Hematopoietic multipotent progenitor cell treated with erythropoietin and hydrocortisone succinate and interleukin-3 and kit ligand, for 15 days (in vitro differentiated cells): Measurements from ENCODE around the gene HSF2BP.
"Not testable (repeated sequence)": the region's sequence is repeated elsewhere in the genome, so short reads cannot be mapped to it uniquely, and the experiment has no call there.

Source experiments
- DNase-seq: peaks from one replicate; pipeline ENCODE4 v3.0.0-alpha.2; 2015; ENCODE audit warnings: low spot score

Gene HSF2BP

DNA sequence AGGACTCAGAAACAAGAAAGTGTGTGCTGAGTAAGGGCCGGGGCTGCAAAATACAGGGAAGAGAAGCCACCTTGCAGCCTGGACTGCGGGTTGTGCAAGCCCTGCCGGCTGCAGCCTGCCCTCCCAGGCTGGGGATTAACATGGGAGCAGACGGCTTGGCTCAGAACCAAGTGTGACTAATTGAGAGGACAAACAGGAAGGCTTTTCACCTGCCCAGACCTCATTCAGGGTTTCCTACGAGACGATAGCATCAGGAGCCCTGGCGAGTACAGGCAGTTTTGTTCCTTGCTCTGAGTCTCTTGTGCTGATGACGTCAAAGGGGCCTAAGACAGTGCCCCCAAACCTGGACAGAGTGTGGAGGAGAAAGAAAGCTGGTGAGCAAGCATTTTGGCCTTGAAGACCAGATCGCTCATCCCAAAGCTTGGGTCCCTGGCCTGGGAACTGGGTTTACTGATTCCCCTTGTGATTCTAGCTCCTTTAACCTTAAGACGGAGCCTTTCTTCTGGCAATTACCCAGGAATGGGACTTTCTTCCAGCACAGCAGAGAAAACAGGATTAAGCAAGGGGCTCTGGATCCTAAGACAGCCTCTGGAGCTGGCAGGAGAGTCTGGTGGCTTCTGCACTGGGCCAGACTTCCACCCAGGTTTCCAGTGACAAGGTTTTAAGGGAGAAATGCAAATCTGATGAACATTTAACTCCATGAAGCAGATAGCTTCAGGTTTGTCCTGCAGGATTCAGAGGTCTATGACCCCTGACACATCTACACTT is 142.2 kb downstream of the HSF2BP start:
- DNase-seq, result not testable (repeated sequence)

DNA sequence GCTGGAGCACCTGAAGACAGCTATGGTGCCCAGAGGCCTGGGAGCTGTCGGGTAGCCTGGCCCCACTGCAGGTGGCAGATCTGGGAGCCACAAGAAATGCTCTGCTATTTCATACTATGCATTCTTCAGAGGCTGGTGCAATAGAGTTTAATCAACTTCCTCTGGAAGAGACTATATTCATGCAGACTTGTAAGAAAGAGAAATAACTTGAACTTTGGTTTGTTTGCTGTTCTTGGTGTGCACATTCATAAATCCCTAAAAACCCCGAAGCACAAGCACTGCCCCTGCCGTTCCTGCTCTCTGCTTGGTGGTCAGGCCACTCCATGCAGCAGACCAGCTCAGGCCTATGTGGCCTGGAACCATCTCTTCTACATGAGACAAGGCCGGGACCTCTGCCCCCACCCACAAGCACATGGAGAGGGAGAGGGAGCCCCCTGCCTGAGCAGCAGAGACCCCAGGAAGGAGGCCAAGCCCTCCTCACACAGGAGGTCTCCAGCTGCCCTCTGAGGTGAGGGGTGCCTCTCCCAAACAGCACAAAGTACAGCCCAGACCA is 142.9 kb downstream of the HSF2BP start:
- not testable (repeated sequence) for DNase-seq

DNA sequence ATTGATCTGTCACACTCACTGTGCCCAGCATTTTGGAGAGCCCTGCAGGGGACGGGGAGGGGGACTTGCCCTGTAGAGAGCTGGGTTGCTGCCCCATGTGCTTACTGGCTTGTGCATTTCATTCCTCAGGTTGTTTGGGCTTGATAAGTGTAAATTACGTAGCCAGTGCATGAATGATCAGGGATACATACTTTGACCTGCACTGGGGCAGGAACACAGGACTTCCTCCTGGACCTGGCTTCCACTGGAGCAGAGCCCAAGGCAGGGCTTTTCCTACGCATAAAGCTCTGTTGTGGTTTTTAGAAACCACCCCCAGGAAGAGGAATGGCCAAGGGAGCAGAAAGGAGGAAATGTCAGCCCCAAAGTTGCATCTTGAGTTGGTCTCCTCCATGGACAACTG is 144.5 kb downstream of the HSF2BP start:
- DNase-seq, result not testable (repeated sequence)

DNA sequence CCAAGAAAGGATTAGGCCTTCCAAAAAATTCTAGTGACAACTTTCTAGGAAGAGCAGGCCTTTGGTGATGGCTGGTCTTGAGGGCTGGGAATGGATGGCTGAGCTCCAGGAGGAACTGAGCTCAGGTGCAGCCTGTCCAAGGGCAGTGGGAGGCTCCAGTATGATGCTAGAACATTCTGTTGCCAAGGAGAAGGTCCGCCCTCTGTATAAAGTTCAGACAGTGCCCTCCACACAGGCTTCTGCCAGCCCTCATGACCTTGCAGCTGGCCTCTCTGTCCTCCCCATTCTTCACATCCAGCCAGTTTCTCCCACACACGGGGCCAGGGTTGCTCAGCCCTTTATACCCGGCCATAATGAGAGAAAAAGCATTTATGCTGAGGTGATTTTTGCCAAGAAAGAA is 146.3 kb downstream of the HSF2BP start:
- not testable (repeated sequence) for DNase-seq

DNA sequence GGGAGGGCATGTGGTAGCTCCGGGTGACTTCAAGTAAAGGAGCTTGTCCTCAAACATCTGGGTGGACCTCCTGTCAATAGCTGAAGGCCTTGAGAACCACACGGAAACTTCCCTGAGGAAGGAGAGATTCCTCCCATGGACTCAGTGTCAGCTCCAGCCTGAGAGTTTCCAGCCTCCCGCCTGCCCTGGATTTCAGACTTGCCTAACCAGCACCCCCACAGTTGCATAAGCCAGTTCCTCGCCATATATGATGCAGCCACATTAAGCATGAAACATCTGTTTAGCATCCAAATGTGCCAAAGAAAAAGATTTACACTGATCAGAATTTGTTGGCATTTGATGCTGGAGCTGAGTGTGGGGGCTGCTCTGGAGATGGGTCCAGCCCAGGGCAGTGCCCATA is 148.1 kb downstream of the HSF2BP start:
- DNase-seq, result not testable (repeated sequence)

DNA sequence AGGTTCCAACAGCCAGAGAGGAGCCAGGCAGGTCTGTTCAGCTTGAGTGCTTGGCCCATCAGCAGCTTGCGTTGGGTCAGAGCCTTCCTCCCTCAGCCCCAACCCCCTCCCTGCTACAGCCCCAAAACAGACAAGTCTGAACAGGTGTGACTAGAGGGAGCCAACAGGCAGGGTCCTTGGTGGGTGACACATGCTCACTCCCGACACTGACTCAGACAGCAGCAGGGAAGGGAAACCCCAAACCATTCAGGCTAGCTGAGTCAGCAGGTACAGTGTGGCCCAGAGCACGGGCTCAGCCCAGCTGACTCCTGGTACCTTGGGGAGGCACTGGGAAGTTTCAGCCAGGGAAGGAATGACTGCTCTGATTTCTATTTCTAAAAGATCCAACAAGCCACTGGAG is 148.6 kb downstream of the HSF2BP start:
- not testable (repeated sequence) for DNase-seq

DNA sequence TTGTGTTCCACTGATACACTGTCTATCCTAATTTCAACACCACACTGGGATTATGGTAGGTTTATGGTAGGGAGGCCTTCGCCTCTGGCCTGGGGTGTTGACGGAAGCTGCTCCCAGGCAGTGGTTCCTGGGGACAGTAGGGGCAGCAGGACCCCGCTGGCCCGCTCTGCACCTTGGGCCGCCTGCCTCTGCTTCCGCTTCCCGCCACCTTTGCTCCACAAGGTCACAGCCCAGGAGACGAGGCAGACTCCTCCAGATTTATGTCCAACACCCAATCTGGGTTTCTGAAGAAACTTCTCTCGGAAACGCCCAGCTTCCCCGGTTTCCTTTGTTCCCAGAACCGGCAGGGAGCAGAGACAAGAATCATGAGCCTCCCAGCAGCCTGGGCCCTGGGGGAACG is 155.4 kb downstream of the HSF2BP start:
- not testable (repeated sequence) for DNase-seq

DNA sequence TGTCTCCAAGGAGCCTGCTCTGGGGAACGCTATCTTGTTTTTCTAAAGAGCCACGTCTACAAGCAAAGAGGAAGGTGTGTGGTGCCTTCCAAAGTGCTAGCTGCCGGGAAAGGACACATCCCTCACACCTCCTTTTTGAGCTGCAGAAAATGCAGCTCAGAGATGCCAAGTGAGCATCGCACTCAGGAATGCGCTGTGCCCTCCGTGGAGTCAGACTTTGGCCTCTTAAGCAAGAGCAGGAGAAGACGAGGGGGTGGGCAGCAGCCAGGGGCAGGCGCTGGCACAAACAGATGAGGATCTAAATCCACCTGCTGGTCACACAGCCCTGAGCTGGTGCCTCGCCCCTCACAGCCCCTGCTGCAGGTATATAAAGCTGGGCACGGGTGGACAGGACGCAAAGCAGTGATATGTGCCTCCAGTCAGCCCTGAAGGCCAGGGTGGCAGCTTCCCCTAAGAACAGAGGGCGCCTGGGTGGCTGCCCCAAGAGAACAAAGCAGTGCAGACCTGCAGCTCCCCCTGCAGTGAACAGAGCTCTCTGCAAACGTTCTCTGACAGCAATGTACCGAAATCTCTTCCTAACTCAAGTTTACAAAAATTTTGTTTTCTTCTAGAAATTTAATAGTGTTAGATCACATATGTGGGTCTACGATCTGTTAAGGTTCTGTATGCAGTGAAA is 156.1 kb downstream of the HSF2BP start:
- not testable (repeated sequence) for DNase-seq

DNA sequence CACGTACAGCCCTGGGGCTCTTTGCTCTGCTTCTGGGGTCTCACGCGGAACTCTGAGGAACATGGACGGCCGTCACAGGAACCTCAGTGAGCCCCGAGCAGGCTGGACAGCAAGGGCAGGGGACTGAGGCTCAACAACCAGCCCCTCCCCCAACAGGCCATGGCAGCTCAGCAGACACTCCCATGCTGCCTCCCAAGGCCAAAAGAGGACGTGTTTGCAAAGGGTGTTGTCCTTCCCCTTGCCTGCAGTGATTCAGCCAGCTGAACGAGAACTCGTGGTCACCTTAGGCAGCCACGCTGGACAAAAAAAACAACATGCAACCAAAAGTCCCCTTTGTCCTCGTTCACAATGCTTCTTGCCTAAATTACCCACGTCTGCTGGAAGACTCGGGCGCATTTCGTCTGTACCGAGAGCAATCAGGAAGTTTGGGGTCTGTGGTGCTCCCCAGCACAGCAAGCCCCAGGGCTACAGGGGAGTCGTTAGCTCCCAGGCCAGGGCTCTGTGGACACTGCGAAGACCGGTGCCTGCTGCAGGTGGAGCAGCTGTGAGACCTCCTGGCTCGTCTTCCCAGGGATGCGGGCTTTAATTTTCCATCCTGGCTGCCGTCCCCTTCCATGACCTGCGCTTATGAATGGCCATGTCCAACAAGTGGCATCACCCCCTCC is 156.7 kb downstream of the HSF2BP start:
- DNase-seq, result not testable (repeated sequence)

DNA sequence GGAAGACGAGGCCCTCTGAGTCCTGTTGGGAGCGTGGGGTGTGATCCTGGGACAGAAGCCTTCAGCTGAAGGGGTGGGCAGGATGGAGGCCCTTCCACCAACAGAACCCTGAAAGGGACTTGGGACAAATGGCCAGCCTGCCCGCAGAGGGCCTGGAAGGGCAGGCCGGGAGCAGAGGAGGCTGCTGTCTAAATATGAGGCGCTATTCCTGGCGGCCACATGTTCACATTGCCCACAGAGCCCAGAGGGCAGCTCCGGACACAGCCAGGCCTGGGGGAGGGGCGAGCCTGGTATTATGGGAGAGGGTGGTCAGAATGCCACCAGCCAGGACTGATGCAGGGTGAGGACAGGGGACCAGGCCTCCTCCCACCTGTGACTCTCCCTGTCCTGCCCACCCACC is 160.4 kb downstream of the HSF2BP start:
- DNase-seq, result not testable (repeated sequence)

DNA sequence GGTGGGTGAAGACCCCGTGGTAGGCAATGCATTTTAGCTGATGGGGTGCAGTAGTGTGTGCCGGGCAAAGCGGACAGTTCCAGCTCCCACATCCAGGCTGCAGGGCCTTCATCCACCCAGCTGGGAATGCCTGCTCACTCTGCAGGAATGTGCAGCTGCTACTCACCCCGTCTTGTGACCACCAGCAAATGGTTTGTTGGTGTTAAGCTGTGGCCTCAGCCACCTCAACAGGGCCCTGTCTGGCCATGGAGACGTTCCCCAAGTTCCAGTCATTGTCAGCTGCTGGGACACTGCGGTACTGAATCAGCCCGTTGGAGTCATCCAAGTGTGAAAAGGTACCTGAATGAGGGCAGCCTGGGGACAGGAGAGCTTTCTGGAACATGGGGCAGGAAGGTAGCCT is 161.2 kb downstream of the HSF2BP start:
- DNase-seq, result not testable (repeated sequence)

DNA sequence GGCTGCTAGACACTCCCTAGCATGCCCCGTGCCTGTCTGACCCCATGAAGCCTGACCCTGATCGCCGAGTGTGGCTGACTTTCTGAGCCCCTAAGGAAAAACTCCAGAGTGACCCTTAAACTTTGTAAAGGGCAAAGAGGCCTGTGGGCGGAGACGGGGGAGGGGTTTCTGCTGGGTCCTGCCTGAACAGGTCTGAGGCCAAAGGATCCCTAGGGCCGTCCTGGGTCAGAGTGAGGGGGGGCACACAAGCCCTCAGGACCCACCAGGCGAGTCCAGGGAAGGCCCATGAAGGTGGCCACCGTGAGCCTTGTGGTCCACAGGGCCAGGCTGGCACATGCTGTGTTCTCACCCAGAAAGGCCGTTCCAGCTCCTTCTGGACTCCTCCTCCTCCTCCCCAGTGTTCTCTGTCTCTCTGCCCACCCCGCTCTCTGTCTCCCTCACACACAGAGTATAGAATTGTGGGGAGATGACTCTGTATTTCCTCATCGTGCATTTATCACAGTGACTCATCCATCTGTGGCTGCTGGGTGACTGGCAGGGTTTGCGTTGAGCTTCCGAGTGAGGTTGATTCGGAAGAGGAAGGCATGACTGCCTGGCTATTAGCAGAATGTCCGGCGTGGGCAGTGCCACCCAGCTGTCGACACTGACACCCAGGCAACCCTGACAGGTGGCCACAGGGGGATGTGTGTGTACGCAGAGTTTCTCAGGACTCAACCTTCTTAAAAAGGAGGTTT is 164.8 kb downstream of the HSF2BP start:
- not testable (repeated sequence) for DNase-seq

DNA sequence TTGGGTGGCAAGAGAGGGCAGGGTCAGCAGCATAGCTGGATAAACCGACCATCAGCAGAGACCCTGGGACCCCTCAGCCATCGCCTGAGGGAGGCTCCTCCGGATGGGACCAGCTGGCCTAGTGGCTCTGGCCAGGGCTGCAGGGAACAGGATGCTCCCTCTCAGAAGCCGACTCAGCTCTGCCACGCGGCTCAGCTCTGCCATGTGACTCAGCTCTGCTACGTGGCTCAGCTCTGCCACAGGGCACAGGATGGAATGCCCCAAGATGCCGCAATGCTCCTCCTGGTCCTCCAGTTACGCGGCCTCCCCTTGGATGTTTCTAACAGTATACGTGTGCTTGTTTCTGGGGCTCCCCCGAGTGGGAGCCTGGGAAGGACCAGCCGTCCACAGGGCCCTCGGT is 165.8 kb downstream of the HSF2BP start:
- not testable (repeated sequence) for DNase-seq

DNA sequence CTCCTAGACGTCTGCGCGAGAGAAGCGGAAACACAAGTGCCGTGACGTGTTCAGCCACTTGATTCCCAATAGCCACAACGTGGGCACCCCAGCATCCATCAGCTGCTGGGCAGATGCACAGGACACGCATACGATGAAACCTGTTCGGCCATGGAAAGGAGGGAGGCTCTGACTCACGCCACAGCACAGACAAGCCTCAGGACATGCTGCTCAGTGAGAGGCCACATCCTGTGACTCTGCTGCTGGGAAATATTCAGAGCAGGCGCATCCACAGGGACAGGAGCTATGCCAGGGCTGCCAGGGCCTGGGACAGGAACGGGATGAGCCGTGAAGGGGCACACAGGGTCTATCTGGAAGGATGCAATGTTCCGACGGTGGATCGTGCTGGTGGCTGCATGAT is 171.1 kb downstream of the HSF2BP start:
- not testable (repeated sequence) for DNase-seq

DNA sequence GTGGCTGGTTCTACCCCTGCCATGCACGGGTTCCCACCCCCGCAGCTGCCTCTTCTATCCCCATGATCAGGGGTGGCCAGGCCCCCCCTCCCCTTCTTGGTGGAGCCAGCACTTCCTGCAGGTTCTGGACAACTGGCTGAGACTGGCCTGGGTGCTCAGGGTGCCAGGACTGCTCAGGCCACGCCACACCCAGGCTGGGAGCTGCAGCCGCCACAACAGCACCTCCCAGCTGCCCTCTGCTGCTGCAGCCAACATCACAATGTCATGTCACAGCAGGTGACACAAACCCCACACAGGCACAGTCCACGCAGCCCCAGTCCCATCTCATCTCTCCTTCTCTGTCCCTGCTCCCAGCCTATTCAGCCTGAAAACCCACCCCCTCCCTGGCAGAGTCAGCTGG is 173.2 kb downstream of the HSF2BP start:
- not testable (repeated sequence) for DNase-seq

DNA sequence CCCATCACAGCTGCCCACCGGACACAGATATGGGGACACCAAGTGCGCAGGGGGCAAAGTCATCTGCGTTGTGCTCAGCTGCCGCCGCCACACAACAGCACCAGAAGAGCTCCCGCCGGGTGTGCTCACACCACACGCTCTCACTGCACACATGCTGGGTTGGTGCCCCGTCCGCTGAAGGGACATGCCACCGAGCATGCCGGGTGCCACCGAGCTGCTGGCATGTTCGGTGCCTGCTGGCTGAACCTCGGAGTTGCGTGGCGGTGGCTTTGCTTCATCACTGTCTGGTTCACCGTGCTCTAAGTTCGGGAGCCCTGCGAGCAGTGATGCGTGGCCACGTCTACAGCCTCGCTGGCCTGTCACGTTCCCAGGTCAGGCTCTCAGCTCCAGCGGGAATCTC is 174.3 kb downstream of the HSF2BP start:
- DNase-seq, result not testable (repeated sequence)

DNA sequence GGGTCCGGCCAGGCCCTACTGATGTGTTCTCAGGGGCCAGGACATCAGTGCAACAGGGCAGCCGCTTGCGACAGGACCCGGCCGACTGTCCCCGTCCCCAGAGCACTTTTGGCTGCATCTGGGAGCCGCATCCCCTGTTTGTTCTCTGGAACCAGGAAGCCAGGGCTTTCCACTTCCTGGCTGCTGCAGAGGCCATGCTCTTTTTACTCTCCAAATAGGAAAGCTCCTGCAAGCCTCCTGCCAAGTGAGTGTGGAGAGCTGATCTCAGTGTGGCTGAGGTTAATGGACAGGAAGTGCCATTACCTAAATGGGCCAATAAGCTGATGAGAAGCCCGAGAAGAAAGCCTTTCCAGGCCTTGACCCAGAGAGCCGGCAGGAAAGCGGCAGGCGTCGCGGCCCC is 180.1 kb downstream of the HSF2BP start:
- DNase-seq, result not testable (repeated sequence)
